Measurements from ENCODE around the gene NEO1. TPM values are rescaled to one million over a fixed set of nuclear protein-coding genes. Genes with fewer than 3 reads are reported as not detected.

Gene NEO1
- total and polyA plus RNA-seq, 9 of the 15 experiments (the other 6 are each of a cell fraction or from before 2014, with no cell fraction given), result 0.08 to 1.7 (median 0.48) TPM

DNA sequence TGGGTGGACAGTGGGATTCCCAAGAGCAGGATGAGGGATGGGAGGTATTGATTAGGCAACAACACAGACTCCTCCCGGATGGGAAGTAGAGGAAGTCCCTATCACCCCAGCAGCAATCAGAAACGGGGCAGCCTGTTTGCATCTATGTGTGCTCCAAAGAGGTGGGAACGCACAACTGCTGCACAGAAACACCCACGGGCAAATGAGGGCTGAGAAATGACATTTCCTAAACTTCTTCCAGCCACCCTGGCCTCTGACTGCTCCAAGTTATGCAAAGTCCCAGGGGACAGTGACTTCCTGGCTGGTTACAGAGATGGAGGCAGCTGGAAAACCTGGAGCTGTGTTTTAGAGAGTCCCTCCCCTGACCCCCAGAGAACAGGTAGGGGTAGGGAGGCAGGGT, 273.9 kb downstream of the NEO1 start:
- no peak for DNase-seq (ENCODE audit: extremely low read depth in 1 of 4, low spot score in 3 of 4)
- ATAC-seq, result no peak
- WGBS (ENCODE audit: insufficient coverage, low coverage, missing lambda C conversion rate), result 0% methylated on average over 4 of the region's 4 CpGs
- Histone ChIP-seq H4K20me1 (replicated peaks; ENCODE audit: control insufficient read depth, insufficient read depth, low read length) (peaks cover 16% of the 10 kb centered on the region; the same call in 1 of the 2 replicates), H3K79me2 (ENCODE audit: control insufficient read depth, insufficient read depth, low read length) (no peaks in the 10 kb centered on the region), H3K4me3 (no peak overlapping the region), H2AFZ (ENCODE audit: low read depth, low read length) (no peak overlapping the region), H3K9me3 (replicated peaks; ENCODE audit: control insufficient read depth, insufficient read depth, low read depth, low read length) (no peaks in the 10 kb centered on the region), H3K4me2 (ENCODE audit: insufficient read depth, low read length) (no peak overlapping the region), H3K9ac (ENCODE audit: insufficient read depth in 1 of 2, low read depth in 2 of 2, low read length in 2 of 2) (no peak overlapping the region), H3K27ac (ENCODE audit: extremely low read depth, low read depth, low read length) (no peak overlapping the region), H3K4me1 (replicated peaks in 1 of 2; ENCODE audit: control insufficient read depth in 2 of 2, insufficient read depth in 2 of 2, low read length in 2 of 2) (peaks cover 0 to 19% of the 10 kb centered on the region in 2 experiments; a peak in 2 of 5 replicates), H3K36me3 (ENCODE audit: control insufficient read depth, insufficient read depth, low read length) (no peaks in the 10 kb centered on the region), H3K9me1 (ENCODE audit: control insufficient read depth, insufficient read depth, low read length) (no peaks in the 10 kb centered on the region), H3K27me3 (ENCODE audit: control insufficient read depth in 2 of 2, insufficient read depth in 2 of 2, low read length in 2 of 2) (peaks cover 22 to 63% of the 10 kb centered on the region in 2 experiments; a peak in 4 of 5 replicates)
- POLR2A ChIA-PET, result interaction anchor here (0.5 to 1.0 kb wide), 2 partner anchors 9 to 408 kb away, joined by 3 read pairs; no protein-coding TSS in a partner anchor
- CTCF ChIA-PET (ENCODE audit: low intra/inter-chr PET ratio), result no interaction called here
- in situ Hi-C loops (cut with MboI), result no loop called here
- intact Hi-C loops (cut with micrococcal nuclease), result no loop called here
- TF ChIP-seq HEY1 (CRISPR knock-in tag; IDR thresholded peaks at IDR 0.05; ENCODE audit: borderline replicate concordance) (no peak), WHSC1 (IDR thresholded peaks at IDR 0.05; ENCODE audit: low read length) (no peak), ERF (CRISPR knock-in tag; IDR thresholded peaks at IDR 0.05) (no peak), ZNF589 (CRISPR knock-in tag; IDR thresholded peaks at IDR 0.05; ENCODE audit: low read depth) (no peak), ZNF197 (CRISPR knock-in tag; IDR thresholded peaks at IDR 0.05; ENCODE audit: low read depth) (no peak), ZZZ3 (IDR thresholded peaks at IDR 0.05) (no peak), NELFE (IDR thresholded peaks at IDR 0.05; ENCODE audit: insufficient read depth, insufficient read length) (no peak), MECOM (CRISPR knock-in tag; IDR thresholded peaks at IDR 0.05) (no peak), TEAD1 (CRISPR knock-in tag; IDR thresholded peaks at IDR 0.05) (no peak)
- TF ChIP-seq, protein P1, sequence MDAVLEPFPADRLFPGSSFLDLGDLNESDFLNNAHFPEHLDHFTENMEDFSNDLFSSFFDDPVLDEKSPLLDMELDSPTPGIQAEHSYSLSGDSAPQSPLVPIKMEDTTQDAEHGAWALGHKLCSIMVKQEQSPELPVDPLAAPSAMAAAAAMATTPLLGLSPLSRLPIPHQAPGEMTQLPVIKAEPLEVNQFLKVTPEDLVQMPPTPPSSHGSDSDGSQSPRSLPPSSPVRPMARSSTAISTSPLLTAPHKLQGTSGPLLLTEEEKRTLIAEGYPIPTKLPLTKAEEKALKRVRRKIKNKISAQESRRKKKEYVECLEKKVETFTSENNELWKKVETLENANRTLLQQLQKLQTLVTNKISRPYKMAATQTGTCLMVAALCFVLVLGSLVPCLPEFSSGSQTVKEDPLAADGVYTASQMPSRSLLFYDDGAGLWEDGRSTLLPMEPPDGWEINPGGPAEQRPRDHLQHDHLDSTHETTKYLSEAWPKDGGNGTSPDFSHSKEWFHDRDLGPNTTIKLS (IDR thresholded peaks at IDR 0.05; ENCODE audit: borderline replicate concordance, low read depth), result no peak
- BruUV-seq (replicated peaks), result no TSS peak
- no peak for FAIRE-seq
